ENCODE data around the gene SUGP2. TPM values are rescaled to one million over a fixed set of nuclear protein-coding genes. Genes with fewer than 3 reads are reported as not detected.

Gene SUGP2
- total RNA-seq, 2 donors from 2014 or later: 44.1 to 55.3 TPM

DNA sequence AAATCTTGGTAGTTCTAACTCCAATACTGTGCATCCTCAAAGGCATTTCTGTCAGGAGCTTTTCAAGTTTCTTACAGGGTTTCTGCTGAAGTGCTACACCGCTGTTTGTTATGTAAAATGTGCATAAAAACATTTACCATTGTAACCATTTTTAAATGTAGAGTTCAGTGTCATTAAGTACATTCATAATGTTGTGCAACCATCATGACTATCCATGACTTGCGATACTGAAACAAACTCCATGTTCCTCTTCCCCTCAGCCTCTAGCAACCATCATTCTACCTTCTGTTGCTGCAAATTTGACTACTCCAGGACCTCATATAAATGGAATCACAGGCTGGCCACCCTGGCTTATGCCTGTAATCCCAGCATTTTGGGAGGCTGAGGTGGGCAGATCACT is 16.1 kb upstream of the SUGP2 start:
- Histone ChIP-seq H3K27me3 (no peaks in the 10 kb centered on the region), H3K36me3 (peaks cover 3% of the 10 kb centered on the region), H3K27ac (no peak overlapping the region), H3K4me3 (no peak overlapping the region), H3K9me3 (no peaks in the 10 kb centered on the region), H3K4me1 (no peaks in the 10 kb centered on the region), H3K9ac (ENCODE audit: low read depth in 2 of 2, low read length in 2 of 2) (no peak overlapping the region)
- TF ChIP-seq, protein P1, sequence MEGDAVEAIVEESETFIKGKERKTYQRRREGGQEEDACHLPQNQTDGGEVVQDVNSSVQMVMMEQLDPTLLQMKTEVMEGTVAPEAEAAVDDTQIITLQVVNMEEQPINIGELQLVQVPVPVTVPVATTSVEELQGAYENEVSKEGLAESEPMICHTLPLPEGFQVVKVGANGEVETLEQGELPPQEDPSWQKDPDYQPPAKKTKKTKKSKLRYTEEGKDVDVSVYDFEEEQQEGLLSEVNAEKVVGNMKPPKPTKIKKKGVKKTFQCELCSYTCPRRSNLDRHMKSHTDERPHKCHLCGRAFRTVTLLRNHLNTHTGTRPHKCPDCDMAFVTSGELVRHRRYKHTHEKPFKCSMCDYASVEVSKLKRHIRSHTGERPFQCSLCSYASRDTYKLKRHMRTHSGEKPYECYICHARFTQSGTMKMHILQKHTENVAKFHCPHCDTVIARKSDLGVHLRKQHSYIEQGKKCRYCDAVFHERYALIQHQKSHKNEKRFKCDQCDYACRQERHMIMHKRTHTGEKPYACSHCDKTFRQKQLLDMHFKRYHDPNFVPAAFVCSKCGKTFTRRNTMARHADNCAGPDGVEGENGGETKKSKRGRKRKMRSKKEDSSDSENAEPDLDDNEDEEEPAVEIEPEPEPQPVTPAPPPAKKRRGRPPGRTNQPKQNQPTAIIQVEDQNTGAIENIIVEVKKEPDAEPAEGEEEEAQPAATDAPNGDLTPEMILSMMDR (IDR thresholded peaks at IDR 0.05): no peak
- intact Hi-C loops (cut with DNase I): no loop called here
- no peak for DNase-seq

- no peak overlapping the region for H3K27ac ChIP-seq
- intact Hi-C loops (cut with DNase I): no loop called here
- DNase-seq: no peak
- no peaks in the 10 kb centered on the region for H3K9me3 ChIP-seq
- no peaks in the 10 kb centered on the region for H3K36me3 ChIP-seq
- TF ChIP-seq, protein P1 (IDR thresholded peaks at IDR 0.05): no peak
- H3K27me3 ChIP-seq: no peaks in the 10 kb centered on the region
- H3K4me1 ChIP-seq: no peaks in the 10 kb centered on the region
- H3K9ac ChIP-seq (ENCODE audit: low read depth in 2 of 2, low read length in 2 of 2): no peak overlapping the region
- no peak overlapping the region for H3K4me3 ChIP-seq
Observed at GRCh38 chr19:19043881-19044280, 10.6 kb upstream of the SUGP2 start.

DNA sequence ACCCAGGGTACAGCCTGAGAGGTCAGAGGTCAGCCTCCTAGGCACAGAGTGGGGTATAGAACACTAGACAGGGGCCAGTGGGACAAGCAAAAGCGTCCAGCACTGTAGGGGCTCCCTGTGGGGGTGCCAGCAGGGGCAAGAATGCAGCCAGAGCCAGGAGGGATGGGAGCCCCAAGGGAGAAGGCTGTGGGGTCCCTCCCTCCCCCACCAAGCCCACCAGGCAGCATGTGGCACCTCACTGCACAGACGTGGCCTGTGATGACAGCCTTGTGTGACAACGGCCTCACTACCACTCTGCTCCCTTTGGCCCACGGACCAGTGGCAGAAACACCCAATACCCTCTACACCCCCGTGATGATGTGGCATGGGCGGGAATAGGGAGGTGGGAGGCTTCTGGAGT is 10.2 kb upstream of the SUGP2 start:
- Histone ChIP-seq H3K4me1 (no peaks in the 10 kb centered on the region), H3K9ac (ENCODE audit: low read depth in 2 of 2, low read length in 2 of 2) (no peak overlapping the region), H3K9me3 (no peaks in the 10 kb centered on the region), H3K36me3 (no peaks in the 10 kb centered on the region), H3K27ac (no peak overlapping the region), H3K27me3 (no peaks in the 10 kb centered on the region), H3K4me3 (no peak overlapping the region)
- intact Hi-C loops (cut with DNase I): no loop called here
- no peak for DNase-seq
- TF ChIP-seq, protein P1 (IDR thresholded peaks at IDR 0.05): no peak

GRCh38 chr19:19042732-19043280 is 9.5 kb upstream of the SUGP2 start:
- no peaks in the 10 kb centered on the region for H3K4me1 ChIP-seq
- no peak overlapping the region for H3K4me3 ChIP-seq
- H3K27me3 ChIP-seq: no peaks in the 10 kb centered on the region
- H3K9me3 ChIP-seq: no peaks in the 10 kb centered on the region
- no peak for DNase-seq
- intact Hi-C loops (cut with DNase I): no loop called here
- TF ChIP-seq, protein P1 (IDR thresholded peaks at IDR 0.05): no peak
- no peak overlapping the region for H3K27ac ChIP-seq
- no peak overlapping the region for H3K9ac ChIP-seq (ENCODE audit: low read depth in 2 of 2, low read length in 2 of 2)
- no peaks in the 10 kb centered on the region for H3K36me3 ChIP-seq

GRCh38 chr19:19040417-19040816 is 7.1 kb upstream of the SUGP2 start:
- Histone ChIP-seq H3K4me3 (no peak overlapping the region), H3K4me1 (no peaks in the 10 kb centered on the region), H3K27ac (no peak overlapping the region), H3K27me3 (no peaks in the 10 kb centered on the region), H3K9me3 (no peaks in the 10 kb centered on the region), H3K36me3 (no peaks in the 10 kb centered on the region), H3K9ac (ENCODE audit: low read depth in 2 of 2, low read length in 2 of 2) (no peak overlapping the region)
- DNase-seq: peak; percentile 38
- intact Hi-C loops (cut with DNase I): no loop called here
- TF ChIP-seq, protein P1 (IDR thresholded peaks at IDR 0.05): no peak
